GM18867 (cell line): ENCODE measurements around the gene EMC8.
"Not testable (repeated sequence)": the region's sequence is repeated elsewhere in the genome, so short reads cannot be mapped to it uniquely, and the experiment has no call there.

ENCODE experiments used
- ATAC-seq: cut with Tn5 transposase; IDR thresholded peaks from one replicate; pipeline ENCODE4 v1.9.1; 2021; ENCODE audit warnings: mild to moderate bottlenecking, moderate library complexity; ENCODE audit not compliant: unreplicated experiment

EMC8 gene

DNA sequence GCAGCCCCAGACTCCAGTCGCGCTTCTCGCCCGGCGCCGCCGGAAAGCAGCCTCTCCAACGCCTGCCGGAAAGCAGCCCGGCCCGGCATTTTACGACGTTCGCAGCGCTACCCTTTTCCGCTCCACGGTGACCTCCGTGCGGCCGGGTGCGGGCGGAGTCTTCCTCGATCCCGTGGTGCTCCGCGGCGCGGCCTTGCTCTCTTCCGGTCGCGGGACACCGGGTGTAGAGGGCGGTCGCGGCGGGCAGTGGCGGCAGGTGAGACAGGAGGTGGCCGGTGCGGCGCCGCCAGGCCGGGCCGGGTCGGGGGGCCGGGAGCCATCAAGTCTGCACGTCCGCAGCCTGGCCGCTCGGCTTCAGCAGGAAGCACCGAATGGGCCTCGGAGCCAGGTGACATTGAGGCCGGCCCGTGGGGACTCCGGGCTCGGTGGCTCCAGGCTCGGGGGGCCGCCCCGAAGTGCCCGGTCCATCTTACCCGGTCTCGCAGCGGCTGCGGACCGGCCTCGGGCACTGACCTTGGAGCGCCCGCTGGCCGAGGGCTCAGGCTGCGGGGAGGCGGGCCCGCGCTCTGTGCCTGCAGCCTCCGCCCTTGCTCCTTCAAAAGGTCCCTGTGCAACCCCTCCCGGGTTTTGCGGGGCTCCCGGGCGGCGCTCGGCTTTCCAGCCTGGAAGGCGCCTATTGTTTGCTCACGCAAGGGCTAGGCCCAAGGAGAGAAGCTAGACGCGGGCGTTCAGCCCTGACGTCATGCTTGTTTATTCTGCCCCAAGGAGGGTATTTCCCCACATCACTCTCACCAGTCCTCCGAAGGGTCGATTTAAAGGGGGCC, at the start of gene EMC8, which contains the start of gene COX4I1:
EMC8 (minus strand) TSS at position 48 of the 824 bp plus-strand sequence. CDS start 249 bp downstream, outside the sequence.
COX4I1 (plus strand) TSS at position 199 of the 824 bp plus-strand sequence. CDS start 1,511 bp downstream, outside the sequence.
- peak; percentile 85 for ATAC-seq

GRCh38 chr16:85848986-85849385, 49.6 kb upstream of the EMC8 start:
- no peak for ATAC-seq

GRCh38 chr16:85847681-85848601, 48.6 kb upstream of the EMC8 start:
- ATAC-seq, result no peak

- no peak for ATAC-seq
Measured at GRCh38 chr16:85847036-85847435, 47.7 kb upstream of the EMC8 start.

DNA sequence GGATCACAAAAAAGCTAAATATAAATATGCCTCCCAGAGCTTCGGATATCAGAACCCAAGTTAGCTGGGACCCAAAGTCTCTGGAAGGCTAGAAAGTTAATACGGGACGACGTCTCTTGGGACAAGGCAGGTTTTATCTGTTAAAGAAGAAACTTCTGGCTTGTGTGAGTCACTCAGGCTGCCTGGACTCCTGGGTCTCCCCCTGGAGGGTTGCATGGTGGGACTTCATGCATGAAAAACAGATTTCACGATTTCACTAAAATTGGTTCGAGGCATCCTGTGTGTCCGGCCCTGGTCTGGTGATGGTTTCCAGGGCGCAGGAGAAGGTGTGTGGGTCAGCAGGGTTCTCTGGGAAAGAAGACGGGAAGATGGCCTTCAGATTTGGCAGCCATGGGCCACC, 47.1 kb upstream of the EMC8 start:
- no peak for ATAC-seq

- ATAC-seq, result no peak
Measured at GRCh38 chr16:85845266-85845665, 45.9 kb upstream of the EMC8 start.

GRCh38 chr16:85844786-85845185, 45.4 kb upstream of the EMC8 start:
- no peak for ATAC-seq

DNA sequence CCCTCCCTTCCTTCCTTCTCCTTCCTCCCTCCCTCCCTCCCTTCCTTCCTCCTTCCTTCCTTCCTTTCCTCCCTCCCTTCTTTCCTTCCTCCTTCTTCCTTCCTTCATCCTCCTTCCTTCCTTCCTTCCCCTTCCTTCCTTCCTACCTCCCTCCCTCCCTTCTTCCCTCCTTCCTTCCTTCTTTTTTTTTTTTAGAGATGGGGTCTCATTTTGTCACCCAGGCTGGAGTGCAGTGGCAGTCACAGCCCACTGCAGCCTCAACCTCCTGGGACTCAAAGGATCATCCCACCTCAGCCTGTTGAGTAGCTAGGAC, 44.8 kb upstream of the EMC8 start:
- ATAC-seq, result no peak

- no peak for ATAC-seq
Measured at GRCh38 chr16:85843471-85844168, 44.3 kb upstream of the EMC8 start.

DNA sequence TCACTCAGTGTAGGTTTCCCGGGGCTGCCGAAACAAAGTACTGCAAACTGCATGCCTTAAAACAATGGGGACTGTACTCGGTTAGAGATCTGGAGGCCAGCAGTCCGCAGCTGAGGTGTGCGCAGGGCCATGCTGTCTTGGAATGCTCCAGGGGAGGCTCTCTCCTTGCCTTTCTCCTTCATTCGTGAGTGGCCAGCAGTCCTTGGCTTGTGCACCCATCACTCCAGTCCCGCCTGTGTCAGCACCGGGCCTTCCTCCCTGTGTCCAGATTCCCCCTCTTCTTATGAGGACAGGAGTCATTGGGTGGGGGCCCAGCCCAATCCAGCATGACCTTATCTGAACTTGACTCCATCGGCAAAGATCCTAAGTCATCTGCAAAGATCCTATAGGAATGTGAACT, 43.5 kb upstream of the EMC8 start:
- no peak for ATAC-seq

DNA sequence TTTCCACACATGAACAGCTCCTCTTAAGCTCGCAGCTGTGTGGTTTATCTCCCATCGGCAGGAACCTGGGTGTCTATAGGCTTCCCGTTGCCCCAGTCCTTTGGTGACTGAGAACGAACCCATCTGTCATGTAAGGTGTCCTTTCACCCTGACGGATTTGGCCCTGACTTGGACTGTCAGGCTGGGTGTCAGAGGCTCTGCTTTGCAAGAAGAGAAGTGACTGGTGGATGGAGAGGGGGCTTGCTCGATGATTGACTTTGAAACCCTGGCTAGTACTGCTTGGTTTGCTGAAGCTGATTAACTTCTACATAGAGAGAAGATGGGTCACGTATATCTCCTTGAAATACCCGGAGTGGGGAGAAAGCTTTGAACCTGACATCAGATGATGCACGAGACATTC, 43.1 kb upstream of the EMC8 start:
- ATAC-seq, result no peak

DNA sequence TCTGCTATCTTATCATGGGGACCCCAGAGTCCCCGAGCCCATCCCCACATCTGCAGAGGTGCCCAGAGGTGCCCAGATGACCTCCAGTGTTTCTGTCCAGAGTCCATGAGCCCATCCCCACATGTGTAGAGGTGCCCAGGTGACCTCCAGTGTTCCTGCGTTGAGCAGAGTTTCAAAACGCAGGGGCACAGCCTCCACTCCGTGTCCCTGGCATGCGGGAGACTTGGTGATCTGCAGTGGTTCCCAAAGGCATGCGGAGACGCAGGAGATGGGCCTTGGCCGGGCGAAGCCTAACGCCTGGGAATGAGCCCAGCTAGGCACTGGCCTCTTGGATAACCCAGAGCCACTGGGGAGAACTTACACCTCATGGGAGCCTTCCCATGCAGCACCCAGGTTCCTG, 41.5 kb upstream of the EMC8 start:
- ATAC-seq, result no peak

DNA sequence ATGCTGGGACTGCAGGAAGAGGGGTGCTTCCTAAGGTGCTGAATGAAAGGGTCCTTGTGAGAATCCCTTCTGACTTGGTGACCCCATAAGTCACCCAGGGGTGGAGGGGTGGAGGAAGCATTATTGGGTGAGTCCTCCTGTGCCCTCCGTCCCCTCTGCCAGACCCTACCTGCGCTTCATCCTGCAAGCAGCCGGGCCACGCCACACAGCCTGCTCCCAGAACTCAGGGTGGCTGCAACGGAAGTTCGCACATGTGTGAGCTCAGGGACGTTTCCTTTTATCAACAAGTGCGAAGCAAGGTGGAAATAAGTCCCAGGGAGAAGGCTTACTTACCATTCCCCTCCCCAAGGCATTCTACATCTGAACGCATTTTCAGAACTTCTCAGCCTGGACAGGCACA, 41.1 kb upstream of the EMC8 start:
- ATAC-seq, result no peak

- ATAC-seq, result no peak
Measured at GRCh38 chr16:85839681-85840240, 40.4 kb upstream of the EMC8 start.

DNA sequence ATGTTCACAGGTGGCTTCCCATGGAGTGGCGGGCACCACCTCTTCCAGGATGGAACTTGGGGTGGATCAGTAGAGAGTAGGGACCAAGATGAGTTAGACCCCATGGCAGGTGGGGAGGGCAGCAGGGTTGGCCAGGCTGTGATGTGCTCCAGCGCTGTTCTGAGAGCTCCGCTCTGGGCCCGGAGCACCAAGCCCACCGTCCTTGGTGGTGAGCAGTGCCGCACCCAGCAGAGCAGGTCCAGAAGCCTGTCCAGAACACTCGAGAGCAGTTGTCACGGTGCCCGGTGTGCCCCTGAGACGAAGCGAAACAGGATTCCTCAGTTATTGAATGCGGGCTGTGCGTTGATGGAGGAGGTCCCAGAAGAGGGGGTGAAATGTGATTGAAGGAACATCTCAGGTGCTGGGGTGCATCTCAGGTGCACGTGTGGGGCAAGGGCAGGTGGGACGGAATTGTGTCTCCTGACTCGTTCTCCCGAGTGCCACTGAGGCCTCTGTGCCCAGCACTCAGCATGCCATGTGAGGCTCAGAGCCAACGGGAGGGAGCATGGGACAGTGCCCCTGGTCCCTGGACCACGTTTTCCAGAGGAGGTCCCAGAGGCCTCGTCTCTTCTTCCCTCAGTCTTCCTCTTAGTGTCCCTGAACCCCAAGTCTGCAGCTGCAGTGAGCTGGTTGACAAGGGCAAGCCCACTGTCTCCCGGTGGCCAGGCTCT, 39.7 kb upstream of the EMC8 start:
- no peak for ATAC-seq

DNA sequence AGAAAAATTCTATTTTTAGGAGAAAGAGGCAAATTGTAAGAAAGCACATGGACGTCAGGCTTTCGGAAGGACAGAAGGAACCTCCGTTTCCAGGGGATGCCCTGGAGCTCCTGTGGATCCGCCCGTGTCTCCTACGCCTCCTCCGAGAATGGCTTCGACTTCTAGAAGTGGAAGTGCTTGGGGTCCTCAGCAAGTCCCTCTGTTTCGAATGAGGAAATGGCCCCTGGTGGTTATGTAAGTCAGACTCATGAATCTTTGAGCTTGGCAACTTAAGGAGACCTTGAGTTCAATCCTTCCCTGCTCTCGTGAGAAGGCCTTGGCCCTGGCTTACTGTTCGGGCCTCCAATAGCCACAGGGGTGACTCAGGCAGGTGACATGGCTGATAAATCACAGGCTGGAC, 39.0 kb upstream of the EMC8 start:
- no peak for ATAC-seq

DNA sequence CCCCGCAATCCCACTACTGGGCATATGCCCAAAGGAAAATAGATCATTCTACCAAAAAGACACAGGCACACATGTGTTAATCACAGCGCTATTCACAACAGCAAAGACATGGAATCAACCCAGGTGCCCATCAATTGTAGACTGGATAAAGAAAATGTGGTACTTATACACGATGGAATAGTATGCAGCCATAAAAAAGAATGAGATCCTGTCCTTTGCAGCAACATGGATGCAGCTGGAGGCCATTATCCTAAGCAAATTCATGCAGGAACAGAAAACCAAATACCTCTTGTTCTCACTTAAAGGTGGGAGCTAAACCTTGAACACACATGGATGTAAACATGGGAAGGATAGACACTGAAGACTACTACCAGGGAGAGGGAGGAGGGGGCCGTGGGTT, 38.3 kb upstream of the EMC8 start:
- not testable (repeated sequence) for ATAC-seq

GRCh38 chr16:85836706-85837582, 37.6 kb upstream of the EMC8 start:
- no peak for ATAC-seq

- ATAC-seq, result no peak
Measured at GRCh38 chr16:85835956-85836705, 36.8 kb upstream of the EMC8 start.
